Muscle of arm (tissue), 12 donors: ENCODE results near the gene PDE4D. TPM values are rescaled to one million over a fixed set of nuclear protein-coding genes. Genes with fewer than 3 reads are reported as not detected.
"Not testable (repeated sequence)": the region's sequence is repeated elsewhere in the genome, so short reads cannot be mapped to it uniquely, and the experiment has no call there.

Experiments
- DNase-seq: peaks from one replicate; pipeline ENCODE4 v3.0.0-alpha.2; 2013
- polyA plus RNA-seq, 12 donors: library from polyadenylated mRNA; unstranded; fragments of 120-200 nt; gene quantifications; one replicate each; pipeline ENCODE4 v1.2.1, GENCODE V29; 2013; ENCODE audit not compliant: insufficient read length in 12 of 12

PDE4D gene
- polyA plus RNA-seq, 12 donors = 28.2 to 56.3 (median 41.5) TPM; not detected in 1

GRCh38 chr5:59583810-59584562 lies 309.5 kb downstream of the PDE4D start:
- no peak for DNase-seq

GRCh38 chr5:59583151-59583809 lies 310.2 kb downstream of the PDE4D start:
- DNase-seq = no peak

- no peak for DNase-seq
Measured at GRCh38 chr5:59582746-59583145, 310.8 kb downstream of the PDE4D start.

- DNase-seq = no peak
Measured at GRCh38 chr5:59579824-59580167, 313.7 kb downstream of the PDE4D start.

- no peak for DNase-seq
Measured at GRCh38 chr5:59579101-59579823, 314.3 kb downstream of the PDE4D start.

- no peak for DNase-seq
Measured at GRCh38 chr5:59577485-59577884, 316.0 kb downstream of the PDE4D start.

- no peak for DNase-seq
Measured at GRCh38 chr5:59575648-59576445, 317.7 kb downstream of the PDE4D start.

- not testable (repeated sequence) for DNase-seq
Measured at GRCh38 chr5:59573509-59573908, 320.0 kb downstream of the PDE4D start.

GRCh38 chr5:59571067-59571466 lies 322.5 kb downstream of the PDE4D start:
- no peak for DNase-seq

- DNase-seq = no peak
Measured at GRCh38 chr5:59569608-59570334, 323.8 kb downstream of the PDE4D start.

GRCh38 chr5:59569158-59569557 lies 324.4 kb downstream of the PDE4D start:
- DNase-seq = no peak

- DNase-seq = no peak
Measured at GRCh38 chr5:59568161-59568560, 325.4 kb downstream of the PDE4D start.

- DNase-seq = no peak
Measured at GRCh38 chr5:59565551-59565950, 328.0 kb downstream of the PDE4D start.

- DNase-seq = no peak
Measured at GRCh38 chr5:59564895-59565294, 328.6 kb downstream of the PDE4D start.

- DNase-seq = no peak
Measured at GRCh38 chr5:59562756-59563389, 330.7 kb downstream of the PDE4D start.

GRCh38 chr5:59560553-59560952 lies 333.0 kb downstream of the PDE4D start:
- DNase-seq = no peak

GRCh38 chr5:59559847-59560246 lies 333.7 kb downstream of the PDE4D start:
- no peak for DNase-seq

- DNase-seq = no peak
Measured at GRCh38 chr5:59559323-59559722, 334.2 kb downstream of the PDE4D start.

- no peak for DNase-seq
Measured at GRCh38 chr5:59558501-59558900, 335.0 kb downstream of the PDE4D start.

- DNase-seq = no peak
Measured at GRCh38 chr5:59557572-59557971, 336.0 kb downstream of the PDE4D start.

GRCh38 chr5:59555596-59555995 lies 337.9 kb downstream of the PDE4D start:
- DNase-seq = no peak
